ENCODE measurements around the gene PROK2. TPM values are rescaled to one million over a fixed set of nuclear protein-coding genes. Genes with fewer than 3 reads are reported as not detected.

The PROK2 gene
- total RNA-seq, 3 donors from 2014 or later: 0.46 TPM; not detected in 2

DNA sequence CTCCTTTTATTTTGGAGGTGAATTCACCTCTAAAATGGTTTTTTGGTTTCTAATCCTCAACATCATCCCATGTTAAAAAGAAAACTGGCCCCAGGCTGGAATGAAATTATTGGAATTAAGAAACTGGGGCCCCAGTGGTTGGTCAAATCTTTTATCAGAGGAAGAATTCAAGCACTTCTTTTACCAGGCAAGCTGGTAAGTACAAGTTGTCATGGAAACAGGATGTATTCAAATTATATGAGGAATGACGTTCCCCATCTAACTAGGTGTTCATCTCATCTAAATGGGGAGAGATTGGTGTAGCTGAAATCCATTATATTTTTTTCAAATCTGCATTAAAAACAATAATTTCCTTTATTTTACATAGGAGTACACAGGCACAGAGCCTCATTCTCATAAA is 50.1 kb downstream of the PROK2 start:
- DNase-seq (no peak), ATAC-seq (no peak)
- Histone ChIP-seq H3K4me1 (ENCODE audit: low read depth) (no peaks in the 10 kb centered on the region), H3K4me3 (no peak overlapping the region), H3K36me3 (ENCODE audit: low read depth) (no peaks in the 10 kb centered on the region), H3K9me3 (no peaks in the 10 kb centered on the region)
- TF ChIP-seq, protein P1, sequence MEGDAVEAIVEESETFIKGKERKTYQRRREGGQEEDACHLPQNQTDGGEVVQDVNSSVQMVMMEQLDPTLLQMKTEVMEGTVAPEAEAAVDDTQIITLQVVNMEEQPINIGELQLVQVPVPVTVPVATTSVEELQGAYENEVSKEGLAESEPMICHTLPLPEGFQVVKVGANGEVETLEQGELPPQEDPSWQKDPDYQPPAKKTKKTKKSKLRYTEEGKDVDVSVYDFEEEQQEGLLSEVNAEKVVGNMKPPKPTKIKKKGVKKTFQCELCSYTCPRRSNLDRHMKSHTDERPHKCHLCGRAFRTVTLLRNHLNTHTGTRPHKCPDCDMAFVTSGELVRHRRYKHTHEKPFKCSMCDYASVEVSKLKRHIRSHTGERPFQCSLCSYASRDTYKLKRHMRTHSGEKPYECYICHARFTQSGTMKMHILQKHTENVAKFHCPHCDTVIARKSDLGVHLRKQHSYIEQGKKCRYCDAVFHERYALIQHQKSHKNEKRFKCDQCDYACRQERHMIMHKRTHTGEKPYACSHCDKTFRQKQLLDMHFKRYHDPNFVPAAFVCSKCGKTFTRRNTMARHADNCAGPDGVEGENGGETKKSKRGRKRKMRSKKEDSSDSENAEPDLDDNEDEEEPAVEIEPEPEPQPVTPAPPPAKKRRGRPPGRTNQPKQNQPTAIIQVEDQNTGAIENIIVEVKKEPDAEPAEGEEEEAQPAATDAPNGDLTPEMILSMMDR (IDR thresholded peaks at IDR 0.05): no peak
- intact Hi-C loops (cut with DNase I, micrococcal nuclease): no loop called here

DNA sequence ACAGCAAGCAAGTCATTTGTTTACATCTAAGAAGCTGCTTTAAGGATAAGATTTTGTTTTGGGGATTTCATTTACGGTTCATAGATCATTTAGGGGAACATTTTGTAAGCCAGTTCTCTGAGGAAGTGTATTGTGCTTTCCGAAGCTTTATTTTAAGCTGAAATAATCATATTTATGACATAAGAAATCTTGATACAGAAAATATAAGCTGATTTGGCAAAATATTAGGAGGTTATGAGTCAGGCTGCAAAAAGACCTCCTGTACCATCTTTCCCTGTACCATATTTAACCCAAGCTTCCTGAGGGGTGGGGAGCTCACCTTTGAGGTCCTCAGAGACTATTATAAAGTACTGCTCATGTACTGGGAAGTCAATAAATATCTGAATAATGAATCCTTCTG is 51.6 kb downstream of the PROK2 start:
- ATAC-seq: no peak
- TF ChIP-seq, protein P1 (IDR thresholded peaks at IDR 0.05): no peak
- Histone ChIP-seq H3K4me3 (no peak overlapping the region), H3K36me3 (ENCODE audit: low read depth) (no peaks in the 10 kb centered on the region), H3K4me1 (ENCODE audit: low read depth) (no peaks in the 10 kb centered on the region), H3K9me3 (no peaks in the 10 kb centered on the region)
- DNase-seq: no peak
- intact Hi-C loops (cut with DNase I, micrococcal nuclease): no loop called here

DNA sequence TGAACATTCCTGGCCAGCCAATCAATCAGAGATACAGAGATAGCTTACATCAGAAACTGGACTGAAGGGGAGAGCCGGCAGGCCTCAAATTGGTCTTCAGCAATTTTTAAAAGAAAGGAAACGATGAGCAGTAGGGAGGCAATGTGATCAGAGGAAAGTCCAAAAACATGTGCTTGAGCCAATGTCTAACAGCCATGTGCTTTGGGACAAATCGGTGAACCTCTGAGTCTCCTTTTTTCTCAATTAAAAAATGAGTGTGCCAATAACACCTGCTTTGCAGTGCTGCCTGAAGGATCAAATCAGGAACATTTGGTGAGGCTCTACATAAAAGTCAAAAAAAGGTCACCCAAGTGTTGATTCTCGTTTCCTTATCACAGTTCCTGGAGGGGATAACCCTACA is 52.3 kb downstream of the PROK2 start:
- no peak for ATAC-seq
- TF ChIP-seq, protein P1 (IDR thresholded peaks at IDR 0.05): no peak
- no peak for DNase-seq
- H3K36me3 ChIP-seq (ENCODE audit: low read depth): no peaks in the 10 kb centered on the region
- intact Hi-C loops (cut with DNase I, micrococcal nuclease): no loop called here
- H3K4me3 ChIP-seq: no peak overlapping the region
- no peaks in the 10 kb centered on the region for H3K9me3 ChIP-seq
- H3K4me1 ChIP-seq (ENCODE audit: low read depth): no peaks in the 10 kb centered on the region

DNA sequence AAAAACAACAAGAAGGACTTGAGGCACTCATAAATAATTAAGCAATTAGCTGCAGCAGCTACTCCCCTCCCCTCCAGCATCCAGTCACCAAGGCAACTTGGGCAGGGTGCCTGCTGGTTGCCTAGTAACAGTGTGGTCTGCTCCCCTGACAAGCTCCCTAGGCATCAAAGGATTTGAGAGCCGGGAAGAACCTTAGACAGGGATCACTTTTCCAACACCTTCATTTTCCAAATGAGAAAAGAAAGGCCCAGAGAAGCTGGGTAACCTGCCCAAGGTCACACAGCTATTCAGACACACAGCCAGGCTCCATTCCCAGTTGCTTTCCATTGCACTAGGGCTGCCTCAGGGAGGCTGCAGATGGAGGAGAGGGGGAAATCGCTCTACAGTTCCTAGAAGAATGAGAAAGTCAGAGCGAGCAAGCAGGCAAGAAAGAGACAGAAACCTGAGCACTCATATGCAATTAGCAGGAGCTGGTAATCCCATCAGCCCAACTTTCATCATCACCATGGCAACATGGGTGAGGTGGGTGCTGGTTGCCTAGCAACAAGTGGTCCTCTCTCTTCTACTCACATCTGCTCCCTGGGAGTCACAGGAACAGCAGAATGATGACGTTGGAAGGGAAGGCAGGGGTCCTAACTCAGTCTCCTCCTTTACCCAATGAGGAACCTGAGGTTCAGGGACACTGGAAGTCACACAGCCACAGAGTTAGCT is 56.2 kb downstream of the PROK2 start:
- H3K9me3 ChIP-seq: no peaks in the 10 kb centered on the region
- peaks cover 12% of the 10 kb centered on the region for H3K4me1 ChIP-seq (ENCODE audit: low read depth)
- no peak overlapping the region for H3K4me3 ChIP-seq
- intact Hi-C loops (cut with DNase I, micrococcal nuclease): no loop called here
- DNase-seq (no peak), ATAC-seq (no peak)
- TF ChIP-seq, protein P1 (IDR thresholded peaks at IDR 0.05): no peak
- H3K36me3 ChIP-seq (ENCODE audit: low read depth): no peaks in the 10 kb centered on the region

DNA sequence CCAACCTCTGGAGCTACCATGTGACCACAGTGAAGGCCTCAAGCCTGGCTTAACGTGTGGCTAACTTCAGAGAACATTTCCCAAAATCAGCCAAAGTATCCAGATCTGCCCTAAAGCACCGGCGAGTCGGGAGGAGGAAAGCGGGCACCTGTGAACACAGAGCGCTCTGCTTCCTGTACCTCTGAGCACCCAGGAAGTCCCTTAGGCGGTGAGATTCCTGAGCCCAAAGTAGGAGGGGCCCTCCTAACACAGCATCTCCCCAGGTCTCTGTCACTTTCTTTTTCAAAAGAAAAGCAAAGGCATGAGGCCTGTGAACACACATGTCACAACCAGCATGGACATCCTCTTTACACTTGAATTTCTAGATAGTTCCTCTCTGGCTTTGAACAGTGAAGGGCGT is 58.8 kb downstream of the PROK2 start:
- no peaks in the 10 kb centered on the region for H3K9me3 ChIP-seq
- peaks cover 14% of the 10 kb centered on the region for H3K4me1 ChIP-seq (ENCODE audit: low read depth)
- TF ChIP-seq, protein P1 (IDR thresholded peaks at IDR 0.05): no peak
- H3K36me3 ChIP-seq (ENCODE audit: low read depth): no peaks in the 10 kb centered on the region
- H3K4me3 ChIP-seq: no peak overlapping the region
- DNase-seq (peak; percentile 30 to 57 (median 33)), ATAC-seq (peak; percentile 8)
- intact Hi-C loops (cut with DNase I, micrococcal nuclease): no loop called here
